Skeletal muscle satellite cell (primary cell): Measurements from ENCODE around the gene DDX24.

ENCODE experiments used
- H3K27me3 ChIP-seq: 2 replicates; pipeline ENCODE4 v1.7.0; 2013; ENCODE audit warnings: low read length; ENCODE audit not compliant: control insufficient read depth, insufficient read depth
- H3K36me3 ChIP-seq: 2 replicates; pipeline ENCODE4 v1.7.0; 2013; ENCODE audit warnings: mild to moderate bottlenecking, control low read depth, low read length; ENCODE audit not compliant: insufficient read depth
- H3K4me1 ChIP-seq: 2 replicates; pipeline ENCODE4 v1.7.0; 2013; ENCODE audit warnings: low read length; ENCODE audit not compliant: control insufficient read depth, insufficient read depth
- H3K4me2 ChIP-seq: 2 replicates; pipeline ENCODE4 v1.7.0; 2013; ENCODE audit warnings: mild to moderate bottlenecking, low read length
- H3K4me3 ChIP-seq: 2 replicates; pipeline ENCODE4 v1.7.0; 2013; ENCODE audit warnings: low read length
- H3K9ac ChIP-seq: 2 replicates; pipeline ENCODE4 v1.7.0; 2013; ENCODE audit warnings: mild to moderate bottlenecking, low read depth, low read length, moderate library complexity
- H3K9me3 ChIP-seq: replicated peaks from 2 replicates; pipeline ENCODE4 v1.7.0; 2013; ENCODE audit warnings: mild to moderate bottlenecking, control low read depth, low read length

DDX24 gene

GRCh38 chr14:94099006-94099405 is 18.0 kb upstream of the DDX24 start:
- no peaks in the 10 kb centered on the region for H3K27me3 ChIP-seq
- H3K9ac ChIP-seq = no peak overlapping the region
- peaks cover 19% of the 10 kb centered on the region for H3K4me1 ChIP-seq
- peaks cover 9% of the 10 kb centered on the region for H3K36me3 ChIP-seq
- H3K4me3 ChIP-seq = no peak overlapping the region
- no peak overlapping the region for H3K4me2 ChIP-seq
- H3K9me3 ChIP-seq = no peaks in the 10 kb centered on the region

GRCh38 chr14:94098326-94098992 is 17.5 kb upstream of the DDX24 start:
- no peaks in the 10 kb centered on the region for H3K27me3 ChIP-seq
- no peak overlapping the region for H3K9ac ChIP-seq
- peaks cover 9% of the 10 kb centered on the region for H3K36me3 ChIP-seq
- H3K4me2 ChIP-seq = no peak overlapping the region
- peaks cover 19% of the 10 kb centered on the region for H3K4me1 ChIP-seq
- H3K4me3 ChIP-seq = no peak overlapping the region
- no peaks in the 10 kb centered on the region for H3K9me3 ChIP-seq

DNA sequence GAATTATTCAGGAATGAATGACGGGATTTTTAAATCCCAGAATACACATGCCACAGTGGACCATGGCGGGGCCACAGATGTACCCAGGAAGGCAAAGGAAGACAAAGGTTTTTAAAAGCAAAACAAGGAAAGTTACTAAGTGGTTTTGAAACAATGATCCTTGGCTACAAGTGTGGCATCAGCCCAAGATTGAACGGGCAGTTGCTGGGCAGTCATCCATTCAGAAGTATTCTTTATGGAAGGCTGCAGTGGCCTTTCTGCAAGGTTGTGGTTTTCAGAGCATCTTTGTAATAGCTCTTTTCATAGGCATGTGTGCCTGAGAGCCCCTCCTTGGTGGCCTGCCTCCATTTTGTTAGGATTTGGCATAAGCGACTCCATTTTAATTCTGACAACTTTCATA is 16.1 kb upstream of the DDX24 start:
- H3K4me3 ChIP-seq = no peak overlapping the region
- H3K27me3 ChIP-seq = no peaks in the 10 kb centered on the region
- peaks cover 8% of the 10 kb centered on the region for H3K36me3 ChIP-seq
- no peaks in the 10 kb centered on the region for H3K9me3 ChIP-seq
- no peak overlapping the region for H3K4me2 ChIP-seq
- peaks cover 19% of the 10 kb centered on the region for H3K4me1 ChIP-seq
- H3K9ac ChIP-seq = no peak overlapping the region

DNA sequence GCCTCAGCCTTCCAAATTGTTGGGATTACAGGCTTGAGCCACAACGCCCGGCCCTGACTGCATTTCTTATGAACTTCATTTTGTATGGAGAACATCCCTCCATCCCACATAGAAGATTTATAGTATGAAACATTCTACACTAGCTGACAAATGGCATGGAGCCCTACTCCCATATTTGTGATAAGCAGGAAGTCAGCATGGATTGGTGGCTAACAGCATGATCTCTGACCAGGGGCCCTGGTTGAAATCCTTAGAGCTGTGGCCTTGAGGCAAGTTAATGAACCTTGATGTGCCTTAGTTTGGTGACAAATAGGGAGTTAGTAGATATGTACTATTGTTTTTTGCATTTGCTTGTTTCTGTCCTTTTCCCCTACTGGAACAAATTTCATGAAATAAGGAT is 12.4 kb upstream of the DDX24 start:
- H3K4me1 ChIP-seq = peaks cover 12% of the 10 kb centered on the region
- H3K4me2 ChIP-seq = no peak overlapping the region
- no peak overlapping the region for H3K9ac ChIP-seq
- H3K36me3 ChIP-seq = peaks cover 3% of the 10 kb centered on the region
- H3K9me3 ChIP-seq = no peaks in the 10 kb centered on the region
- H3K27me3 ChIP-seq = no peaks in the 10 kb centered on the region
- no peak overlapping the region for H3K4me3 ChIP-seq

DNA sequence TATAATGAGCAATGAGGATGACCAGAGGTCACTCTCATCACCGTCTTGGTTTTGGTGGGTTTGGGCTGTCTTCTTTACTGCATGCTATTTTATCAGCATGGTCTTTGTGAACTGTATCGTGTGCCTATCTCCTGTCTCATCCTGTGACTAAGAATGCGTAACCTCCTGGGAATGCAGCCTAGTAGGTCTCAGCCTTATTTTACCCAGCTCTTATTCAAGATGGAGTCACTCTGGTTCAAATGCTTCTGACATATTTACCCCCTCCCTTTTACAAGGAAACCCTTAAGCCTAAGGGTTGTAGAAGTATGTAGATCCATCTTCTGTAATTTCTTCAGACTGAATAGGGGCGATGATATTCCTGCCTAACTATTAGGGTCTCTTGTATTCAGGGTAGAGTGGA is 8.5 kb upstream of the DDX24 start:
- H3K9me3 ChIP-seq = no peaks in the 10 kb centered on the region

DNA sequence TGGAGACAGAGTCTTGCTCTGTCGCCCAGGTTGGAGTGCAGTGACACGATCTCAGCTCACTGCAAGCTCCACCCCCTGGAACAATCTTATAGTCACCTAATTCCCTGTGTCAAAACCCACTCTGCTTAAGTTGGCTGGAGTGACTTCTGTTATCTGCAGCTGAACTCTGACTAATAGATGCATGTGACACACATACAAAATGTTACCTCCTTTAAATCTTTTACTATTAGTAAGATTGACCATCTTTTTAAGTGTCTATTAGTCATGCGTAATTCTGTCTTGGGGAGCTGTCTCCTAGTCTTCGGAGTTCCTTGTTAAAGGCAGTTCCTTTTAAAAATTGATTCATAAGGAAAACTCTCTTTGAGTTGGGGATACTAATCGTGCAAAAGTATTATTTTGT is 7.5 kb upstream of the DDX24 start:
- peak overlapping the region; percentile 17 for H3K4me2 ChIP-seq
- H3K27me3 ChIP-seq = no peaks in the 10 kb centered on the region
- H3K9ac ChIP-seq = no peak overlapping the region
- H3K4me1 ChIP-seq = peaks cover 14% of the 10 kb centered on the region
- no peaks in the 10 kb centered on the region for H3K9me3 ChIP-seq
- no peaks in the 10 kb centered on the region for H3K36me3 ChIP-seq
- H3K4me3 ChIP-seq = no peak overlapping the region

More for the DNA sequence above, 8.5 kb upstream of the DDX24 start:
- Histone ChIP-seq H3K27me3 (no peaks in the 10 kb centered on the region), H3K4me1 (peaks cover 14% of the 10 kb centered on the region), H3K36me3 (no peaks in the 10 kb centered on the region), H3K9ac (no peak overlapping the region), H3K4me2 (no peak overlapping the region), H3K4me3 (no peak overlapping the region)

- Histone ChIP-seq H3K9me3 (no peaks in the 10 kb centered on the region), H3K27me3 (no peaks in the 10 kb centered on the region), H3K9ac (no peak overlapping the region), H3K4me3 (no peak overlapping the region), H3K36me3 (no peaks in the 10 kb centered on the region), H3K4me2 (no peak overlapping the region), H3K4me1 (peaks cover 14% of the 10 kb centered on the region)
These were observed 6.9 kb upstream of the DDX24 start for GRCh38 chr14:94087891-94088290.

DNA sequence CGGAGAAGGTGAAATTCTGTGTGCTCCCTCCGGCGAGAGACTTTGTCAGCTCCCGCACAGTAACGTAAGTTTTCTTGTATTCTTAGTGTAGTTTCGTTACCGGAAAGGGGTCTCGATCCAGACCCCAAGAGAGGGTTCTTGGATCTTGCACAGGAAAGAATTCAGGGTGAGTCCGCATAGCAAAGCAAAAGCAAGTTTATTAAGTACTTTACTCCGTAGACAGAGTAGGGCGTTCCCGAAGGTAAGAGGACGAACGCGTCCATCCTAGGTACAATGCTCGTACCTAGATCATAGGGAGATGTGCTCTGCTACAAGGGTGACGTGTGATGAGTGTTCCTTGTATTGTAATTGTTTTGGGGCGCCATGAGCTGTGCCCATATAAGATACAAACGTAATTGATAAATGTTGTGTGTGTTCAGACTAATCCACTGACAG is 401 bp upstream of the DDX24 start:
- peak overlapping the region; percentile 85 for H3K4me2 ChIP-seq
- H3K36me3 ChIP-seq = peaks cover 25% of the 10 kb centered on the region
- H3K4me1 ChIP-seq = peaks cover 32% of the 10 kb centered on the region
- H3K4me3 ChIP-seq = peak overlapping the region; percentile 97
- H3K9me3 ChIP-seq = no peaks in the 10 kb centered on the region
- H3K9ac ChIP-seq = peak overlapping the region; percentile 98
- no peaks in the 10 kb centered on the region for H3K27me3 ChIP-seq

GRCh38 chr14:94079891-94080620 is 946 bp downstream of the DDX24 start:
- H3K4me1 ChIP-seq = peaks cover 32% of the 10 kb centered on the region
- H3K4me2 ChIP-seq = peak overlapping the region; percentile 85
- no peaks in the 10 kb centered on the region for H3K27me3 ChIP-seq
- H3K9ac ChIP-seq = peak overlapping the region; percentile 98
- peaks cover 27% of the 10 kb centered on the region for H3K36me3 ChIP-seq
- peaks cover 3% of the 10 kb centered on the region for H3K9me3 ChIP-seq
- H3K4me3 ChIP-seq = peak overlapping the region; percentile 97

DNA sequence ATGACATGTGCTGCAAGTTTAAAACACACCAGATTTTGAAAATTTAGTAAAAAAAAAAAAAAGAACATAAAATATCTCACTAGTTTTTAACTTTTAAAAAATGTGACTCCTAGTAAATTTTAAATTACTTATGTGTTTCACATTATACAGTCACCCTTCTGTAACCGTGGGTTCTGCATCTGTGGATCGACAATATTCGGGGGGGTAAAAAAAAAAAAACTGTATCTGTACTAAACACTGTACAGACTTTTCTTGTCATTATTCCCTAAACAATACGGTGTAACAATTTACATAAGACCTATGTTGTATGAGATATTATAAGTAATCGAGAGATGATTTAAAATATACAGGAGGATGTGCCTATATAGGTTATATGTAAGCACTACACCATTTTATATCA is 3.2 kb downstream of the DDX24 start:
- H3K4me2 ChIP-seq = peak overlapping the region; percentile 85
- peaks cover 34% of the 10 kb centered on the region for H3K36me3 ChIP-seq
- no peak overlapping the region for H3K9ac ChIP-seq
- no peak overlapping the region for H3K4me3 ChIP-seq
- H3K4me1 ChIP-seq = peaks cover 32% of the 10 kb centered on the region
- H3K9me3 ChIP-seq = peaks cover 10% of the 10 kb centered on the region
- H3K27me3 ChIP-seq = no peaks in the 10 kb centered on the region

DNA sequence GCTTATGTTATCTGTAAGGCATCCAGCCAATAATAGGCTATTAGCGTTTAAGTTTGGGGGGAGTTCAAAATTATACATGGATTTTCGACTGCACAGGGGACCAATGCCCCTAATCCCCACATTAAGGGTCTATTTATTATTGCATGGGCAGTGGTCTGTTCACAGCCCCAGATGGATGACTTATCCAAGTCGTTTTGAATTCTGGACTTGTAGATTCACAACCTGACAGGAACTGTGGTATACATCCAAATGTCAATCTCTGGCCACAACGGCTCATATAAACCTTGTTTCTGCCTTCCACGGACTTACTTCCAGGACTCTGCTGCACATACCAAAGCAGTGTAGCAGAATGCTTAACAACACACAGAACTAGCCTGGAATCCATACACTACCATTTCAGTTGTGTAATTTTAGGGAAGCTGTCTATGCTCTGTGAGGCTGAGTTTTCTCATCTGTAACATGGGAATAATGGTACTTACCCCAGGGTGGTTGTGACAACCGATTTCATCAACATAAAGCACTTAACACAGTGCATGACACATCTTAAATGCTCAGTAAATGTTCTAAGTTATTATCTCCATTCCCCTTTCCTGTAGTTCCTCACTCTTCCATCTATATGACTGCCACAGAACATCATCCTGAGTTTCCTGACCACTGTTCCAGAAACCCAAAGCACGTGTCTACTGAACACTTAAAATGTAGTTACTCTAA is 3.7 kb downstream of the DDX24 start:
- Histone ChIP-seq H3K4me3 (peak overlapping the region; percentile 39), H3K36me3 (peaks cover 34% of the 10 kb centered on the region), H3K27me3 (no peaks in the 10 kb centered on the region), H3K4me1 (peaks cover 30% of the 10 kb centered on the region), H3K4me2 (peak overlapping the region; percentile 48), H3K9ac (no peak overlapping the region), H3K9me3 (peaks cover 10% of the 10 kb centered on the region)
